ENCODE measurements around the gene MPHOSPH9.

Gene MPHOSPH9

GRCh38 chr12:123108682-123109066 lies 124.3 kb downstream of the MPHOSPH9 start:
- no peak for TF ChIP-seq CTCF (conservative IDR thresholded peaks at IDR 0.05; ENCODE audit: low read depth, low read length)
- Histone ChIP-seq H3K79me2 (ENCODE audit: insufficient read depth, low read depth) (no peaks in the 10 kb centered on the region), H3K4me1 (ENCODE audit: low read depth, poor library complexity, severe bottlenecking) (no peaks in the 10 kb centered on the region), H4K20me1 (ENCODE audit: insufficient read depth) (no peaks in the 10 kb centered on the region), H3K27ac (no peak overlapping the region), H3K27me3 (ENCODE audit: insufficient read depth, low read depth) (no peaks in the 10 kb centered on the region), H3K4me2 (no peak overlapping the region), H2AFZ (ENCODE audit: low read depth) (no peak overlapping the region), H3K36me3 (ENCODE audit: insufficient read depth) (no peaks in the 10 kb centered on the region), H3K9ac (no peak overlapping the region), H3K4me3 (IDR thresholded peaks at IDR 0.05; ENCODE audit: insufficient read depth, low read depth, low read length) (no peak overlapping the region)

GRCh38 chr12:123107926-123108681 lies 124.8 kb downstream of the MPHOSPH9 start:
- Histone ChIP-seq H2AFZ (ENCODE audit: low read depth) (no peak overlapping the region), H3K4me2 (no peak overlapping the region), H3K36me3 (ENCODE audit: insufficient read depth) (no peaks in the 10 kb centered on the region), H3K9ac (no peak overlapping the region), H4K20me1 (ENCODE audit: insufficient read depth) (no peaks in the 10 kb centered on the region), H3K27me3 (ENCODE audit: insufficient read depth, low read depth) (no peaks in the 10 kb centered on the region), H3K4me1 (ENCODE audit: low read depth, poor library complexity, severe bottlenecking) (no peaks in the 10 kb centered on the region), H3K4me3 (IDR thresholded peaks at IDR 0.05; ENCODE audit: insufficient read depth, low read depth, low read length) (no peak overlapping the region), H3K27ac (no peak overlapping the region), H3K79me2 (ENCODE audit: insufficient read depth, low read depth) (no peaks in the 10 kb centered on the region)
- TF ChIP-seq CTCF (conservative IDR thresholded peaks at IDR 0.05; ENCODE audit: low read depth, low read length) = no peak

- H3K4me2 ChIP-seq = no peak overlapping the region
- H3K27ac ChIP-seq = no peak overlapping the region
- H3K9ac ChIP-seq = no peak overlapping the region
- H2AFZ ChIP-seq (ENCODE audit: low read depth) = no peak overlapping the region
- H3K79me2 ChIP-seq (ENCODE audit: insufficient read depth, low read depth) = no peaks in the 10 kb centered on the region
- H3K36me3 ChIP-seq (ENCODE audit: insufficient read depth) = no peaks in the 10 kb centered on the region
- no peaks in the 10 kb centered on the region for H4K20me1 ChIP-seq (ENCODE audit: insufficient read depth)
- H3K4me3 ChIP-seq (IDR thresholded peaks at IDR 0.05; ENCODE audit: insufficient read depth, low read depth, low read length) = no peak overlapping the region
- no peak for TF ChIP-seq CTCF (conservative IDR thresholded peaks at IDR 0.05; ENCODE audit: low read depth, low read length)
- H3K4me1 ChIP-seq (ENCODE audit: low read depth, poor library complexity, severe bottlenecking) = no peaks in the 10 kb centered on the region
- H3K27me3 ChIP-seq (ENCODE audit: insufficient read depth, low read depth) = no peaks in the 10 kb centered on the region
Measured at GRCh38 chr12:123106640-123107359, 126.1 kb downstream of the MPHOSPH9 start.

DNA sequence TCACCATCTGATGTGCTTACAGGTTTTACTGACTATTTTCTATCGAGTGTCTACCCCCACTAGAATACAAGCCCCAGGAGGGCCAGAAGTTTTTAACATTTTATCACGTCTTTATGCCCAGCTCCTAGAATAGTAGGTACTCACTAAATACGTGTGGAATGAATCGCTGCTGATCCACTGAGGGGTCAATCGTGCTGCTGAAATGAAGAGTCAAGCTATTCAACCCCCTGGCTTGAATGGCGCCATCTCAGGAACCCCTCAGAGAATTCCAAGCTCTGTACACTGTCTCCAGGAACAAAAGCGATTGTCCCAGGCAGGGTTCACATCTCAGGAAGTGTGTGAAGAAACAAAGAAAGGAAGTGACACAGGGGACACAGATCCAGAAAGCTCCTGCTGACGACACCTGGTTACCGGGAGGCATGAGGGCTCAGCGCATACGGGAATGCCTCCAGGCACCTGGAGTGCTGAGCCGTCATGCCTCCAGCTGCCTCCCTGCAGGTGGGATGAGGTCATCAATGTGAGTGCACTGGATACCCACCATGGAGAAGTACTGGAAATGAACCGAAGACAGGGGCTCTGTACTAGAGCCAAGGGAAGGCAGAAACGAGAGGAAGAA lies 127.6 kb downstream of the MPHOSPH9 start:
- no peak overlapping the region for H3K4me2 ChIP-seq
- TF ChIP-seq CTCF (conservative IDR thresholded peaks at IDR 0.05; ENCODE audit: low read depth, low read length) = no peak
- H3K27ac ChIP-seq = no peak overlapping the region
- H4K20me1 ChIP-seq (ENCODE audit: insufficient read depth) = no peaks in the 10 kb centered on the region
- no peak overlapping the region for H3K4me3 ChIP-seq (IDR thresholded peaks at IDR 0.05; ENCODE audit: insufficient read depth, low read depth, low read length)
- H3K79me2 ChIP-seq (ENCODE audit: insufficient read depth, low read depth) = no peaks in the 10 kb centered on the region
- no peak overlapping the region for H3K9ac ChIP-seq
- H3K4me1 ChIP-seq (ENCODE audit: low read depth, poor library complexity, severe bottlenecking) = no peaks in the 10 kb centered on the region
- H3K36me3 ChIP-seq (ENCODE audit: insufficient read depth) = no peaks in the 10 kb centered on the region
- no peak overlapping the region for H2AFZ ChIP-seq (ENCODE audit: low read depth)
- H3K27me3 ChIP-seq (ENCODE audit: insufficient read depth, low read depth) = no peaks in the 10 kb centered on the region

Data from KMS-11 (cell line).